HPDE6-E6E7 (cell line): ENCODE results near the gene PLA2G4E.
A peak's percentile ranks its signal among the peaks of the same experiment; 100 is the strongest.

ENCODE experiments used
- DNase-seq: peaks from one replicate; pipeline ENCODE4 v3.0.0; 2011; ENCODE audit warnings: missing footprints; ENCODE audit errors: extremely low spot score

PLA2G4E gene

GRCh38 chr15:42050484-42051255, 29.8 kb upstream of the PLA2G4E start:
- DNase-seq, result no peak

DNA sequence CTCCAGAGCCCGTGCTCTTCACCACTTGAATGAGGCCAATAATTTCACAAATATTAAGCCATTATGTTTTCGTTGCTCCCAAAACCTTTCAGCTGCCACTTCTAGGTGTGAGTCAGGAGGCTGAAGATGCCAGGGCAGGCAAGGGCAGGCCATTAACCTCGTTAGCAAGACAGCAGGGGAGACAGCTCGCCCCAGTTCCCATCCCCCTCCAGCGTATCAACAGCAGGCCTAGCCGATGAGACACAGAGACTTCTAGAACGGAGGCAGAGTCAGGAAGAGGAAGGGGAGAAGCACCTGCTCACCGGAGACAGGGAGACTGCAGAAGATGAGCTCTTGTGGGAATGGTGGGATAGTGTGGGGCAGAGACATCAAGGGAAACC, 28.0 kb upstream of the PLA2G4E start:
- DNase-seq, result no peak

- no peak for DNase-seq
These were observed 27.4 kb upstream of the PLA2G4E start for GRCh38 chr15:42048080-42048820.

DNA sequence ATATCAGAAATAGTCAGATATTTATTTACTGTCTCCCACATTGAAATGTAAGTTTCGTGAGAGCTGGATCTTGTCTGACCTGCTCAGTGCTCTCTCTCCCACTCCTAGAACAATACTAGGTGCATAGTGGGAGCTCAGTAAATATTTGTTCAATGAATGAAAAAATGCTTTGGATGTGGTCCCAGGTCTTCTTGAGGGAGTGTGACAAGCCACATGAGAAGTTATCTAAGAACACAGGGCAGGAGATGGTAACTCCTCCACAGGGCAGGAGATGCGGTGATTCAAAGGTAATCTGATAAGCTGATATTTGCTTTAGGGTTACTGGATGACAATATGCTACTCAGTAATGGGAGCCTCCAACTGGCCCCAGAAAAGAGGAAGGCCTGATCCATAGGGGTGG, 25.8 kb upstream of the PLA2G4E start:
- DNase-seq, result no peak

- DNase-seq, result no peak
These were observed 24.4 kb upstream of the PLA2G4E start for GRCh38 chr15:42045211-42045615.

DNA sequence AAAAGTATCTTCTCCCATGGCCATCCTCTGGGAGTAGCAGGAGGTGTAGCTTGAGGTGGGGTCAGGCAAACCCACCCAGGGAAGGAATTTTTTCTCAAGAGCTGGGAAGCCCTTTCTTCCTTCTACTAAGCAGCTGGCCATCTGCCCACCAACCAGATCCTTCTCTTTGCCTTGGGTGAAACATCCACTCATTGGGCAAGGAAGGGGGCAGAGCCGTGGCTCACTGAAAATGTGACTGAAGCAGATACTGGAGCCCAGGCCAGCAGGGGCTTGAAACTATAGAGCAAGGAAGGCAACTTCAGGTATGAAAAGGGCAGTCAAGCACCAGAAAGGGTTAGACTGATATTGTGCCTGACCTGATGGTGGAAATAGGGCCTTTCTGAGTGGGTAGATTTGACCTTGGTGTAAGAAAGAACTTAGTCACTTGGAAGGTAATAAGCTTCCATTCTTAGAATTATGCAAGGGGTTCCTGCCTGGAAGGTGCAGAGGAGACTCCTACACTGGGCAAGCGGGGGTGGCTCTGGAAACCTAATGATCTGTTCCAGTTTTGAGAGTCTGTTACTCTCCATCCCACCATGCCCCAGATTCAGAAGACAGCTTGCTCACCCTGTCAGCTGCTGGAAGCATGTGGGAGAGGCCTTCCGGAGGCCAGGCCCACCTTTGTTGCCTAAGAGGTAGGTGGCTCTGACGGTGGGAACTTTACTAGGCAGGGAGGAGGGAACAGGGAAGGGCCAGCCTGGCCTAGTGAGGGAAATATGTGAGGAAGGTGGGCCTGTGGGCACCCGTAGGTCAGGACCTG, 22.0 kb upstream of the PLA2G4E start:
- DNase-seq, result no peak

DNA sequence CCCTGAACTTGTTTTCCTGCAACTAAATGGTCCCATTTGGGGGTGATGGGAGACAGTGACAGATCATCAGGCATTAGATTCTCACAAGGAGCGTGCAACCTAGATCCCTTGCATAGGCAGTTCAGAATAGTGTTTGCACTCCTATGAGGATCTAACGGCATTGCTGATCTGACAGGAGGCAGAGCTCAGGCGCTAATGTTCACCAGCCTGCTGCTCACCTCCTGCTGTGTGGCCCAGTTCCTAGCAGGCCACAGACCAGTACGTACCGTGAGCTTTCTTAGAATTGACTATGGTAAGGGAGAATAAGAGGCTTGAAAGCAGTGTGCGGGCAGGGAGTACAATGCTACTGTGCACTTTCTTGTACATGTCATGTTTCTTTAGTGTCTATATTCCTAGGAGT, 17.6 kb upstream of the PLA2G4E start:
- DNase-seq, result no peak

DNA sequence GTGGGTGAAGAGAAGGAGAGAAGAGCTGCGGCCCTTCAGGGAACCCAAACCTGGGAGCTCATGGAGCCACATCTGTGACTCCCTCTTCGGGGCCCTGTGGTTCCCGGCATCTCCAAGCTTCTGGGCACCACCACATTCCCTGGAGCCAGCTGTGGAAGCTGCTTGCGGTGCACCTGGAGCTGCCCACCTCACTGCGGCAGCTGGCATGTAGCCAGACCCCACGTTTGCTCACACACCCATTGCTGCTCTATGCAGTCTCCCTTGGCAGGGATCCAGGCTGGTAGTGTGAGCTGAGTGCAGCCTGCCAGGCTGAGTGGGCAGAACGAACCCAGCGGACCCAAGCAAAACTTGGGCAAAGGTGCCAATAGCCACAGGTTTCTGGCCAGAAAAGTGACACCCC, 16.8 kb upstream of the PLA2G4E start:
- no peak for DNase-seq

- DNase-seq, result no peak
These were observed 16.1 kb upstream of the PLA2G4E start for GRCh38 chr15:42036966-42037365.

- DNase-seq, result no peak
These were observed 15.5 kb upstream of the PLA2G4E start for GRCh38 chr15:42036112-42036905.

DNA sequence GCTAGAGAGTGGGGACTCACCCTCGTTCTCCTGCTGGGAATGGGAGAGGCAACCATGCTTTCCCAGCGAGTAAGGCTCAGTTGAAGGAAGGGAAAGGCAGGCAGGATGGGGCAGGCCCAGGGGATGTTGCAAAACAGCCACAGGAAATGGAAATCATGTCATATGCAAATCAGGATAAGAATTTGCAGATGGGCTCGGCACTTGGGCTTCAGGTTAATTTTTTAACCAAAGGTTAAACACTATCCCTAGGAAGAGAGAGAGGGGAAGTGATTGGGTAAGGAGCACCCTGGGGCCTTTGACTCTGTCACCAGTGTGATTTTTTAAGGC, 14.6 kb upstream of the PLA2G4E start:
- peak; percentile 76 for DNase-seq

DNA sequence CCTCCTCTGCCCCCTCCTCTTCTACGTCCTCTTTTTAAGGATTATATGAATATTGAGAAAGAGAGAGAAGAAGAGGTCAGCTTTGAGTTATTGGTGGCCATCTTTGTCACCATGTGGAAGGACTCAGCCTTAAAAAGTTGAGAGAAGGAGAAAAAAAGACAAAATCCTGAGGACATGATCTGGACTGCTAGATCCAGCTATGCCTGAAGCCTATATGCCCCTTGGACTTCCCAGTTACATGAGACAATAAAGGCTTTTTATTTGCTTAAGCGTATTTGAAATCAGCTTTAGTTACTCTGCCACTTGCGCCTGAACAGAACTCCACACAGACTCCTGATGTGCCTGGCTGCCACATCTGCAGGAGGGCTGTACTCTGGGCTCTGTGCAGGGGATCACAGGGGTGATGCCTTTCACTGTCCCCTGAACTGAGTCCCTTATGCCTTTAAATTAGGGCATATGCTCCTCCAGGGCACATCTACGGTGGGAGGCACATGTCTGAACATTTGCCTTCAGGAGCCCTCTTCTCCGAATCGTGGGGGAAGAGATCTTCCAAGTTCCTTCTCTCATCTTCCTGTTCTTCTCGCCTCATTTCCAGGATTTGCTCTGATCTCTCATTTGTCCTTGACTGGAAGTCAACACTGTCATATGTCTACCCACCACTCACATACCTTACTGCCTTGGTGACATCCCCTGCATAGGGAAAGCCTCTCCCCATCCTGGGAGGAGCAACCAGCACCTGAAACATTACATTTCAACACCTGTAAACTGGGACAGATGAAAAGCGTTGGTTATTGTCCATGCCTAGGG, 14.0 kb upstream of the PLA2G4E start:
- DNase-seq, result no peak

- DNase-seq, result no peak
These were observed 12.5 kb upstream of the PLA2G4E start for GRCh38 chr15:42033214-42033873.

DNA sequence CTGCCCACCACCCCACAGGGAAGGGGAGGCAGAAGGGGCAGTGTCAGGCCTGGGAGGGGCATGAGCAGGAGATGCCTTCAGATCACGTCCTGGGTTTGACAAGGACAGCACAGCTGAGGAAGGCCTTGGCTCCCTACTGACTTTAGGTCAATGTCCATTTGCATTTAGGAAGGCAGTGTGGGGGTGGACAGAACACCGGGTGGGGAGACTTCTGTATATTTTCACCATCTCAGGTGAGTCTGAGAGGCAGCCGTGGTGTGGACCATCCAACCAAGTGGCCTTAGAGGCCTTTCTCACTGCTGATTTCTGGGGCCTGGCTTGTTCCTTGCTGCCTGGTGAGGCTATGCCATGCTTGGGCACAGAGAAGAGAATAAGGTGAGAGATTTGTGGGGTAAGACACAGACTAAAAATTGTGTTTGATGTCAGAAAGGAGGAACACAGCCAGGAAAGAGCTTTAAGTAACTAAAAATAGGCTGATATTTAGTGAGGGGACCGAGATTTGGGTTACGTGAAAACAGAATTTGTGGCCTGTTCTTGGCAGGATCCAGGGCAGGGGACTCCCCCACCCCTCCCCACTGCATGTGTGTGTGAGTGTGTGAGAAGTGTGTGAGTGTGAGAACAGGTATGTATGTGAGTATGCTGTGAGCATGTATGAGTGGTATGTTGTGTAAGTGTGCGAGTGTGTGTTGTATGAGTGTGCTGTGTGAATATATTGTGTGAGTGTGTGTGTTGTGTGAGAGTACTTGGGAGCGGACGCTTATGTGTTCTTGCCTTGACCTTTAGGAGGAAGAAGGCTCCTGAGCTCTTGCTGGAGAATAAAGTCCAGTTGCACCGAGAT, 11.8 kb upstream of the PLA2G4E start:
- DNase-seq, result no peak

DNA sequence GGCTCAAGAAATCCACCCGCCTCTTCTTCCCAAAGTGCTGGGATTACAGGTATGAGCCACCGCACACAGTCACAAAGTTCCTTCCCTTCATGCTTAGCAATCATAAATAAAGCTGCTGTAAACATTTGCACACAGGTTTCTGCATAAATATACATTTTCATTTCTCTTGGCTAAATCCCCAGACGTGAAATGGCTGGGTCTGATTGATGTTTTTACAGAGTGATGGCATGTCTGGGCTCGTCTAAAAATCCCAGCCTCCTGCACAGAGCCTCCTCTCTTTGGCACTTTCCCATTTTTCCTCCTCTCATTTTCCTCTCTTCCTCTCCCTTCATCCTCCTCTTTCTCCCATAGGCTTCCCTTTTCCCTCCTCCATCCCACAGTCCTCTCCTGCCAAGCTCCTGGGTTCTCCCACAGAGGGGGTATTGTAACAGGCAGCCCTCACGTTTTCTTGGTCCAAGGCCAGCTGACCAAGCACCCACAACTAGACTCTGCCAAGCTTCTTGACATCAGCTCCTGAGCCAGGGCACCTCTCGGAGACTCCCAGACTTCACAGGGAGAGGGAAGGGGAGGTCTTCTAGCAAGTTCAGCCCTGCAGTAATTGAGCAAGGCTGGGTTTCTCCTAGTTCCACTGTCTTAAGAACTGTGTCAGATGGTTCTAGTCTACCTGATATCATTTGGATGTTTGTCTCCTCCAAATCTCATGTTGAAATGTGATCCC, 10.5 kb upstream of the PLA2G4E start:
- DNase-seq, result peak; percentile 25

DNA sequence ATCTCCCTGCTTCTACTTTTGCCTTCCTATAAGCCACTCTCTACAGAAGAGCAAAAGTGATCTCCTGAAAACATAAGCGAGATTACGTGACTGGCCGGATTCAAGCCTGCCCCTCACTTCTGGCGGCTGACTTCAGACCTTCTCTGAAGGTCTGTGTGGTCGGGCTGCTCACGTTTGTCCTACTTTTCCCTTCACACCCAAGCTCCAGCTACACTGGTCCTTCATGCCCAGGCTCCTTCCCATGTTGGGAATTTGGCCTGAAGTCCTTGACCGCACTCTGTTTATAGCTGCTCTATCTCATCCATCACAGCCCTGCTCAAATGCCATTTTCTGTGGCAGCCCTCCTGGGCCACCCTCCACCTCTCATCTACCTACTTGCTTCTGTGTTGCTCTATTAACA, 6.7 kb upstream of the PLA2G4E start:
- DNase-seq, result no peak

- DNase-seq, result no peak
These were observed 3.5 kb upstream of the PLA2G4E start for GRCh38 chr15:42024303-42024702.

DNA sequence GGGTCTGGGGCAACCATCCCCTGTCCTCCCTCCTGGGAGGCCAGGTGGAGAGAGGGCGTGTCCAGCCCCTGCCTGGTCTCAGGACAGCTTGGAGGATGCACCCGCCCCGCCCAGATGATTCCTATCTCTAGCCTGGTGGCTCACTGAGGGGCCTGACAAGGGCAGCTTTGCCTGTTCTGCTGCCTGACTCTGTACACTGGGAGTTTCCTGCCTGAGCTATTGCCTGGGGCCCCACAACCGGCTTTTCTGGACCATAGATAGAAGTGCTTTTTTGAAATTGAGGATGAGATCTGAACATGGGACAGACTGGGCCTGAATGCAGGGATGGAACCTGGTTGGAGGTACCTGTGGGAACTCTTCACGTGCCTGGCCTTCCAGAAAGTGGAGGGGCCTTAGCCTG, 751 bp upstream of the PLA2G4E start:
- peak; percentile 15 for DNase-seq
